ENCODE results near the gene KDM3A. TPM values are rescaled to one million over a fixed set of nuclear protein-coding genes. Genes with fewer than 3 reads are reported as not detected.

KDM3A gene
- total RNA-seq, 2 donors from 2014 or later = 31.8 to 34.4 TPM

- Mint-ChIP-seq H3K36me3 (ENCODE audit: low read depth) (peaks cover 53% of the 10 kb centered on the region), H3K9me3 (peaks cover 5% of the 10 kb centered on the region), H3K27ac (no peak overlapping the region), H3K4me1 (no peaks in the 10 kb centered on the region), H3K27me3 (ENCODE audit: insufficient read depth) (no peaks in the 10 kb centered on the region), H3K4me3 (no peak overlapping the region)
- TF ChIP-seq, protein P1, sequence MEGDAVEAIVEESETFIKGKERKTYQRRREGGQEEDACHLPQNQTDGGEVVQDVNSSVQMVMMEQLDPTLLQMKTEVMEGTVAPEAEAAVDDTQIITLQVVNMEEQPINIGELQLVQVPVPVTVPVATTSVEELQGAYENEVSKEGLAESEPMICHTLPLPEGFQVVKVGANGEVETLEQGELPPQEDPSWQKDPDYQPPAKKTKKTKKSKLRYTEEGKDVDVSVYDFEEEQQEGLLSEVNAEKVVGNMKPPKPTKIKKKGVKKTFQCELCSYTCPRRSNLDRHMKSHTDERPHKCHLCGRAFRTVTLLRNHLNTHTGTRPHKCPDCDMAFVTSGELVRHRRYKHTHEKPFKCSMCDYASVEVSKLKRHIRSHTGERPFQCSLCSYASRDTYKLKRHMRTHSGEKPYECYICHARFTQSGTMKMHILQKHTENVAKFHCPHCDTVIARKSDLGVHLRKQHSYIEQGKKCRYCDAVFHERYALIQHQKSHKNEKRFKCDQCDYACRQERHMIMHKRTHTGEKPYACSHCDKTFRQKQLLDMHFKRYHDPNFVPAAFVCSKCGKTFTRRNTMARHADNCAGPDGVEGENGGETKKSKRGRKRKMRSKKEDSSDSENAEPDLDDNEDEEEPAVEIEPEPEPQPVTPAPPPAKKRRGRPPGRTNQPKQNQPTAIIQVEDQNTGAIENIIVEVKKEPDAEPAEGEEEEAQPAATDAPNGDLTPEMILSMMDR (conservative IDR thresholded peaks at IDR 0.05) = no peak
- WGBS, 2 experiments (ENCODE audit: insufficient coverage in 1 of 2, insufficient read length in 1 of 2) = 93 to 97% methylated on average over 6 to 7 of the region's 7 CpGs
- H3K27ac ChIP-seq (ENCODE audit: low read depth, low read length) = no peak overlapping the region
- H3K27me3 ChIP-seq (ENCODE audit: control insufficient read depth, insufficient read depth, low read length, poor library complexity, severe bottlenecking) = no peaks in the 10 kb centered on the region
- H3K36me3 ChIP-seq (ENCODE audit: control insufficient read depth, insufficient read depth, low read length) = peaks cover 48% of the 10 kb centered on the region
- H3K4me1 ChIP-seq (ENCODE audit: control insufficient read depth, insufficient read depth, low read length) = no peaks in the 10 kb centered on the region
- H3K9ac ChIP-seq (ENCODE audit: extremely low read depth, low read length, poor library complexity, severe bottlenecking) = no peak overlapping the region
- no peak for DNase-seq
- H3K4me3 ChIP-seq (ENCODE audit: low read length) = no peak overlapping the region
- peaks cover 7% of the 10 kb centered on the region for H3K9me3 ChIP-seq (ENCODE audit: control insufficient read depth, low read length)
Observed at GRCh38 chr2:86507600-86507999, 66.4 kb downstream of the KDM3A start.

- peaks cover 28% of the 10 kb centered on the region for H3K36me3 Mint-ChIP-seq (ENCODE audit: low read depth)
- no peak overlapping the region for H3K27ac Mint-ChIP-seq
- H3K9me3 Mint-ChIP-seq = no peaks in the 10 kb centered on the region
- Histone ChIP-seq H3K27ac (ENCODE audit: low read depth, low read length) (no peak overlapping the region), H3K27me3 (ENCODE audit: control insufficient read depth, insufficient read depth, low read length, poor library complexity, severe bottlenecking) (no peaks in the 10 kb centered on the region), H3K4me3 (ENCODE audit: low read length) (no peak overlapping the region), H3K4me1 (ENCODE audit: control insufficient read depth, insufficient read depth, low read length) (no peaks in the 10 kb centered on the region), H3K36me3 (ENCODE audit: control insufficient read depth, insufficient read depth, low read length) (peaks cover 23% of the 10 kb centered on the region), H3K9me3 (ENCODE audit: control insufficient read depth, low read length) (no peaks in the 10 kb centered on the region), H3K9ac (ENCODE audit: extremely low read depth, low read length, poor library complexity, severe bottlenecking) (no peak overlapping the region)
- WGBS, 2 experiments (ENCODE audit: insufficient coverage in 1 of 2, insufficient read length in 1 of 2) = 86 to 98% methylated on average over 4 of the region's 4 CpGs
- H3K27me3 Mint-ChIP-seq (ENCODE audit: insufficient read depth) = no peaks in the 10 kb centered on the region
- TF ChIP-seq, protein P1 (conservative IDR thresholded peaks at IDR 0.05) = no peak
- no peak overlapping the region for H3K4me3 Mint-ChIP-seq
- no peak for DNase-seq
- H3K4me1 Mint-ChIP-seq = no peaks in the 10 kb centered on the region
Observed at GRCh38 chr2:86510436-86510933, 69.3 kb downstream of the KDM3A start.

DNA sequence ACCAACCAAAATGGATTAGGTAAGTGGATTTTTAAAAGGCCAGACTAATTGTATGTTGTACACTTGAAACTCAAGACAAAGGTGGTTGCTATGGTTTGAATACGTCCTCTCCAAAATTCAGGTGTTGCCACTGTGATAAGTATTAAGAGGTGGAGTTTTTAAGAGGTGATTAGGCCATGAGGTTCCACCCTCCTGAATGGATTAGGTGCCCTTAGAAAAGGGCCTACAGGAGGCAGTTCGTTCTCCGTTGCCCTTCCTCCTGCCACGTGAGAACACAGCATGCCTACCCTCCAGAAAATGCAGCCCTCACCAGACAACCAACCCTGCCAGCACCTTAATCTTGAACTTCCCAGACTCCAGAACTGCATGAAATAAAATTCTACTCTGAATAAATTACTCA is 70.9 kb downstream of the KDM3A start:
- Histone ChIP-seq H3K9me3 (ENCODE audit: control insufficient read depth, low read length) (no peaks in the 10 kb centered on the region), H3K4me1 (ENCODE audit: control insufficient read depth, insufficient read depth, low read length) (no peaks in the 10 kb centered on the region), H3K36me3 (ENCODE audit: control insufficient read depth, insufficient read depth, low read length) (peaks cover 20% of the 10 kb centered on the region), H3K27me3 (ENCODE audit: control insufficient read depth, insufficient read depth, low read length, poor library complexity, severe bottlenecking) (no peaks in the 10 kb centered on the region), H3K4me3 (ENCODE audit: low read length) (no peak overlapping the region), H3K9ac (ENCODE audit: extremely low read depth, low read length, poor library complexity, severe bottlenecking) (no peak overlapping the region), H3K27ac (ENCODE audit: low read depth, low read length) (no peak overlapping the region)
- Mint-ChIP-seq H3K4me1 (no peaks in the 10 kb centered on the region), H3K27me3 (ENCODE audit: insufficient read depth) (no peaks in the 10 kb centered on the region), H3K36me3 (ENCODE audit: low read depth) (peaks cover 30% of the 10 kb centered on the region), H3K27ac (no peak overlapping the region), H3K9me3 (peaks cover 2% of the 10 kb centered on the region), H3K4me3 (no peak overlapping the region)
- DNase-seq = no peak
- WGBS, 2 experiments (ENCODE audit: insufficient coverage in 1 of 2, insufficient read length in 1 of 2) = 89 to 100% methylated on average over 3 to 4 of the region's 4 CpGs
- TF ChIP-seq, protein P1 (conservative IDR thresholded peaks at IDR 0.05) = no peak
